Activated naive CD8-positive, alpha-beta T cell (primary cell): ENCODE measurements around the gene ZBTB5.

Experiments
- H3K27ac Mint-ChIP-seq: one replicate; pipeline ENCODE4 v1.8.0; 2021; ENCODE audit warnings: mixed read lengths
- H3K27me3 Mint-ChIP-seq: one replicate; pipeline ENCODE4 v1.8.0; 2021; ENCODE audit warnings: mixed read lengths
- H3K36me3 Mint-ChIP-seq: one replicate; pipeline ENCODE4 v1.8.0; 2021; ENCODE audit warnings: mixed read lengths
- H3K4me1 Mint-ChIP-seq: one replicate; pipeline ENCODE4 v1.8.0; 2021; ENCODE audit warnings: low read depth, mixed read lengths
- H3K4me3 Mint-ChIP-seq: one replicate; pipeline ENCODE4 v1.8.0; 2021; ENCODE audit warnings: mild to moderate bottlenecking, mixed read lengths
- H3K9me3 Mint-ChIP-seq: one replicate; pipeline ENCODE4 v1.8.0; 2021; ENCODE audit warnings: low read depth, mixed read lengths

ZBTB5 gene

GRCh38 chr9:37395663-37396062 lies 69.6 kb downstream of the ZBTB5 start:
- Mint-ChIP-seq H3K9me3 (no peaks in the 10 kb centered on the region), H3K36me3 (no peaks in the 10 kb centered on the region), H3K4me1 (no peaks in the 10 kb centered on the region), H3K27ac (no peak overlapping the region), H3K4me3 (no peak overlapping the region), H3K27me3 (no peaks in the 10 kb centered on the region)

GRCh38 chr9:37395229-37395628 lies 70.0 kb downstream of the ZBTB5 start:
- H3K4me3 Mint-ChIP-seq = no peak overlapping the region

GRCh38 chr9:37392272-37392671 lies 73.0 kb downstream of the ZBTB5 start:
- Mint-ChIP-seq H3K36me3 (no peaks in the 10 kb centered on the region), H3K4me1 (no peaks in the 10 kb centered on the region), H3K4me3 (no peak overlapping the region), H3K9me3 (no peaks in the 10 kb centered on the region), H3K27me3 (no peaks in the 10 kb centered on the region), H3K27ac (no peak overlapping the region)

More at GRCh38 chr9:37395229-37395628, 70.0 kb downstream of the ZBTB5 start:
- H3K36me3 Mint-ChIP-seq = no peaks in the 10 kb centered on the region
- H3K27ac Mint-ChIP-seq = no peak overlapping the region
- H3K9me3 Mint-ChIP-seq = no peaks in the 10 kb centered on the region
- H3K27me3 Mint-ChIP-seq = no peaks in the 10 kb centered on the region
- no peaks in the 10 kb centered on the region for H3K4me1 Mint-ChIP-seq

- Mint-ChIP-seq H3K9me3 (no peaks in the 10 kb centered on the region), H3K36me3 (no peaks in the 10 kb centered on the region), H3K4me1 (no peaks in the 10 kb centered on the region), H3K27me3 (no peaks in the 10 kb centered on the region), H3K4me3 (no peak overlapping the region), H3K27ac (no peak overlapping the region)
These were observed 74.5 kb downstream of the ZBTB5 start for GRCh38 chr9:37390759-37391158.
